ENCODE measurements around the gene MEDAG. TPM values are rescaled to one million over a fixed set of nuclear protein-coding genes. Genes with fewer than 3 reads are reported as not detected.

The MEDAG gene
- total and polyA plus RNA-seq, 2 experiments from 2014 or later: 1.7 to 2.0 TPM

- H3K79me2 ChIP-seq (replicated peaks; ENCODE audit: insufficient read depth): no peaks in the 10 kb centered on the region
- no peak overlapping the region for H2AFZ ChIP-seq
- H3K9me2 ChIP-seq (ENCODE audit: insufficient read depth): peaks cover 12% of the 10 kb centered on the region; the same call in 1 of the 2 replicates
- no peaks in the 10 kb centered on the region for H3K4me1 ChIP-seq (ENCODE audit: insufficient read depth)
- no peak for TF ChIP-seq EZH2phosphoT487 (IDR thresholded peaks at IDR 0.05; ENCODE audit: unreplicated experiment)
- no peak for TF ChIP-seq ETS1 (IDR thresholded peaks at IDR 0.05)
- TF ChIP-seq CTCF (conservative IDR thresholded peaks at IDR 0.05; ENCODE audit: low read depth in 2 of 2): no peak
- no peak for TF ChIP-seq ZNF462 (CRISPR knock-in tag; IDR thresholded peaks at IDR 0.05)
- no peak for TF ChIP-seq ZNF331 (CRISPR knock-in tag; IDR thresholded peaks at IDR 0.05; ENCODE audit: low read depth)
- TF ChIP-seq ZNF114 (CRISPR knock-in tag; IDR thresholded peaks at IDR 0.05): no peak
- no peak for TF ChIP-seq POLR2AphosphoS5 (IDR thresholded peaks at IDR 0.05; ENCODE audit: low read depth)
- TF ChIP-seq NANOG (IDR thresholded peaks at IDR 0.05; ENCODE audit: borderline replicate concordance): no peak
- TF ChIP-seq STAT1 (IDR thresholded peaks at IDR 0.05; ENCODE audit: unreplicated experiment): no peak
- no peak for TF ChIP-seq REST (IDR thresholded peaks at IDR 0.05; ENCODE audit: unreplicated experiment)
- TF ChIP-seq CREB1 (CRISPR knock-in tag; IDR thresholded peaks at IDR 0.05; ENCODE audit: low read depth): no peak
- no peak for TF ChIP-seq EZH2 (IDR thresholded peaks at IDR 0.05; ENCODE audit: low read depth, unreplicated experiment)
- no peak for TF ChIP-seq JUNB (IDR thresholded peaks at IDR 0.05; ENCODE audit: unreplicated experiment)
- ATAC-seq (no peak), DNase-seq (ENCODE audit: low spot score) (no peak)
- Mint-ChIP-seq H3K36me3 (ENCODE audit: low read depth) (peaks cover 20% of the 10 kb centered on the region; the same call in 2 of the 3 replicates), H3K4me3 (no peak overlapping the region), H3K4me1 (no peaks in the 10 kb centered on the region), H3K9me3 (peaks cover 35% of the 10 kb centered on the region), H3K27me3 (ENCODE audit: insufficient read depth, low read depth, poor library complexity) (peaks cover 4% of the 10 kb centered on the region), H3K27ac (no peak overlapping the region)
- 0 out of 2 replicates have a peak, but pooled peaks cover 5% of the 10 kb centered on the region for H3K36me3 ChIP-seq (ENCODE audit: insufficient read depth)
- no peak overlapping the region for H3K4me3 ChIP-seq
- H3K27me3 ChIP-seq (ENCODE audit: insufficient read depth): no peaks in the 10 kb centered on the region
- no peak overlapping the region for H3K4me2 ChIP-seq
- no peak overlapping the region for H3K27ac ChIP-seq (ENCODE audit: low read depth)
- no peaks in the 10 kb centered on the region for H4K20me1 ChIP-seq (replicated peaks; ENCODE audit: insufficient read depth)
- H3F3A ChIP-seq (replicated peaks; ENCODE audit: low read depth): no peaks in the 10 kb centered on the region
Observed at GRCh38 chr13:30966101-30966500, 60.0 kb downstream of the MEDAG start.
